ENCODE measurements around the gene HSD17B2.

The HSD17B2 gene

DNA sequence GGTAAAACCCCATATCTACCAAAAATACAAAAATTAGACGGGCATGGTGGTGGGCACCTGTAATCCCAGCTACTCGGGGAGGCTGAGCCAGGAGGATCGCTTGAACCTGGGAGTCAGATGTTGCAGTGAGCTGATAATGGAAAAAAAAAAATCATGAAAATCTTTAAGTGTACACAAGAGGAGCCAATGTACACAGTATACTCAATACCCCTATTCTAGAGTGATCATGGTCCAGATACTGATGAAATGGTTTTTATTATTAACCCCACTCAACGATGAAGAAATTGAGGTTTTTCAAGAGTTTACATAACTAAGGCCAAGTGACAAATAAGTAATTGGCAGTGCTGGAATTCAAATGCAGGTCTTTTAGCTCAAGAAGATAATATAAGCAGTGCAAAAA, 11.5 kb downstream of the HSD17B2 start:
- H3K27ac ChIP-seq (ENCODE audit: poor library complexity, severe bottlenecking): no peak overlapping the region
- no peaks in the 10 kb centered on the region for H3K36me3 ChIP-seq (ENCODE audit: low read depth)
- TF ChIP-seq, protein P1, sequence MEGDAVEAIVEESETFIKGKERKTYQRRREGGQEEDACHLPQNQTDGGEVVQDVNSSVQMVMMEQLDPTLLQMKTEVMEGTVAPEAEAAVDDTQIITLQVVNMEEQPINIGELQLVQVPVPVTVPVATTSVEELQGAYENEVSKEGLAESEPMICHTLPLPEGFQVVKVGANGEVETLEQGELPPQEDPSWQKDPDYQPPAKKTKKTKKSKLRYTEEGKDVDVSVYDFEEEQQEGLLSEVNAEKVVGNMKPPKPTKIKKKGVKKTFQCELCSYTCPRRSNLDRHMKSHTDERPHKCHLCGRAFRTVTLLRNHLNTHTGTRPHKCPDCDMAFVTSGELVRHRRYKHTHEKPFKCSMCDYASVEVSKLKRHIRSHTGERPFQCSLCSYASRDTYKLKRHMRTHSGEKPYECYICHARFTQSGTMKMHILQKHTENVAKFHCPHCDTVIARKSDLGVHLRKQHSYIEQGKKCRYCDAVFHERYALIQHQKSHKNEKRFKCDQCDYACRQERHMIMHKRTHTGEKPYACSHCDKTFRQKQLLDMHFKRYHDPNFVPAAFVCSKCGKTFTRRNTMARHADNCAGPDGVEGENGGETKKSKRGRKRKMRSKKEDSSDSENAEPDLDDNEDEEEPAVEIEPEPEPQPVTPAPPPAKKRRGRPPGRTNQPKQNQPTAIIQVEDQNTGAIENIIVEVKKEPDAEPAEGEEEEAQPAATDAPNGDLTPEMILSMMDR (IDR thresholded peaks at IDR 0.05; ENCODE audit: poor library complexity, severe bottlenecking): no peak
- ATAC-seq (ENCODE audit: low read depth): no peak
- no peak overlapping the region for H3K4me3 ChIP-seq (ENCODE audit: severe bottlenecking)
- no peaks in the 10 kb centered on the region for H3K27me3 ChIP-seq (ENCODE audit: insufficient read depth, poor library complexity, severe bottlenecking)
- no peak for DNase-seq (ENCODE audit: low spot score)
- H3K4me1 ChIP-seq (ENCODE audit: insufficient read depth, poor library complexity, severe bottlenecking): peaks cover 4% of the 10 kb centered on the region
- no peaks in the 10 kb centered on the region for H3K9me3 ChIP-seq (ENCODE audit: severe bottlenecking)

DNA sequence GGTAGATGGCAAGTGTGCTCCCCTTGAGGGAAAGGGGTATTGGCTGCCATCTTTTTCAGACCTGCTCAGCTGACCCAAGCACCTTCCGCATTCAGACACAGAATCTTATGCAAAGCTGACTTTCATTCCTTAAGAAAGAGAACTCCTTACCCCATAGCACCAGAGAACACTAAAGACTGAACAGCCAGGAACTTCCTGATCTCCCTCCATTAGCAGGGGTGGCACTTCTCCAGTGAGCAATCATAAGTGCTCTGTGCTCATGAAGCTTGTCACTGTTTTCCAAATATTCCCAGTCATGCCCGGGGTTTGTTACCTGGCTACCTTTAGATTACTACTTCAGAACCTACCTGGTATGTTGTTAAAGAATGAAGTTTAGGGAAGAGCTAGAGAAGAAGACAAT, 11.9 kb downstream of the HSD17B2 start:
- Histone ChIP-seq H3K4me1 (ENCODE audit: insufficient read depth, poor library complexity, severe bottlenecking) (peaks cover 4% of the 10 kb centered on the region), H3K36me3 (ENCODE audit: low read depth) (no peaks in the 10 kb centered on the region), H3K27me3 (ENCODE audit: insufficient read depth, poor library complexity, severe bottlenecking) (no peaks in the 10 kb centered on the region), H3K4me3 (ENCODE audit: severe bottlenecking) (no peak overlapping the region), H3K9me3 (ENCODE audit: severe bottlenecking) (no peaks in the 10 kb centered on the region), H3K27ac (ENCODE audit: poor library complexity, severe bottlenecking) (no peak overlapping the region)
- DNase-seq (ENCODE audit: low spot score) (no peak), ATAC-seq (ENCODE audit: low read depth) (no peak)
- TF ChIP-seq, protein P1 (IDR thresholded peaks at IDR 0.05; ENCODE audit: poor library complexity, severe bottlenecking): no peak

DNA sequence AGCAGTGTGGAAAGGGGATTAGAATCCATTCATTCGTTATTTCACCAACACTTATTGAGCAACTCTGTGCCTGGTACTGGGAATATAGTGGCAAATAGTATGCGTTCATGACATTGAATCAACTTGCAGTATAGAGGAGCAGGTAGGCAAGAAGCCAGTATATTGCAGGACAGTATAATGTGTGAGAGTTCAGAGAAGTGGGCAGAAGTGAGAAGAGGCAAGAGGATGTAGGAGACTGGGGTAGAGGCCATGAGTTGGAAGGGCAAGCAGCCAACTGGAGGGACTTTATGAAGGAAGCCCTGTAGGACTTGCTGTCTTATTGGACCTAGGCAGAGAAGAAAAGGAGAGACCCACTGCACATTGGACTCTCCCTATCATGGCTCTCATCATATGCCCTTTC, 12.3 kb downstream of the HSD17B2 start:
- Histone ChIP-seq H3K4me1 (ENCODE audit: insufficient read depth, poor library complexity, severe bottlenecking) (peaks cover 4% of the 10 kb centered on the region), H3K27me3 (ENCODE audit: insufficient read depth, poor library complexity, severe bottlenecking) (no peaks in the 10 kb centered on the region), H3K27ac (ENCODE audit: poor library complexity, severe bottlenecking) (no peak overlapping the region), H3K36me3 (ENCODE audit: low read depth) (no peaks in the 10 kb centered on the region), H3K9me3 (ENCODE audit: severe bottlenecking) (no peaks in the 10 kb centered on the region), H3K4me3 (ENCODE audit: severe bottlenecking) (no peak overlapping the region)
- no peak for ATAC-seq (ENCODE audit: low read depth)
- TF ChIP-seq, protein P1 (IDR thresholded peaks at IDR 0.05; ENCODE audit: poor library complexity, severe bottlenecking): no peak
- no peak for DNase-seq (ENCODE audit: low spot score)

DNA sequence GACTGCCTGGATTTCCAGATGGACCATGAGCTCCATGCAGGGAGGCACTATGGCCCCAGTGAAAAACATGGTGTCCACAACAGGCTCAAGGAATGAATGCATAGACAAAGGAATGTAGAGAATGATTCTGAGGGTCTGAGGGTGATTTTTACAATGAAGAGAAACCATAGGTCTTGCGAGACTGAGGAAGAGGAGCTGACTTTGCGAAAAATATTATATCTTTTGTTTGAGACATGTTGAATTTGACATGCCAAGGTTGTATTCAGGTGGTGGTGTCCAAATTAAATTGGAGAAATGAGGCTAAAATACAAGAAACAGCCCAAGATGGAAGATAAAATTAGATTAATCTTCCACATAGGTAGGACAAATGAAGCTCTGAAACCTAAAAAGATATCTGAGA, 12.7 kb downstream of the HSD17B2 start:
- H3K36me3 ChIP-seq (ENCODE audit: low read depth): no peaks in the 10 kb centered on the region
- H3K4me1 ChIP-seq (ENCODE audit: insufficient read depth, poor library complexity, severe bottlenecking): peaks cover 4% of the 10 kb centered on the region
- no peak for DNase-seq (ENCODE audit: low spot score)
- no peaks in the 10 kb centered on the region for H3K27me3 ChIP-seq (ENCODE audit: insufficient read depth, poor library complexity, severe bottlenecking)
- H3K4me3 ChIP-seq (ENCODE audit: severe bottlenecking): no peak overlapping the region
- no peaks in the 10 kb centered on the region for H3K9me3 ChIP-seq (ENCODE audit: severe bottlenecking)
- H3K27ac ChIP-seq (ENCODE audit: poor library complexity, severe bottlenecking): no peak overlapping the region
- TF ChIP-seq, protein P1 (IDR thresholded peaks at IDR 0.05; ENCODE audit: poor library complexity, severe bottlenecking): no peak
- ATAC-seq (ENCODE audit: low read depth): no peak

DNA sequence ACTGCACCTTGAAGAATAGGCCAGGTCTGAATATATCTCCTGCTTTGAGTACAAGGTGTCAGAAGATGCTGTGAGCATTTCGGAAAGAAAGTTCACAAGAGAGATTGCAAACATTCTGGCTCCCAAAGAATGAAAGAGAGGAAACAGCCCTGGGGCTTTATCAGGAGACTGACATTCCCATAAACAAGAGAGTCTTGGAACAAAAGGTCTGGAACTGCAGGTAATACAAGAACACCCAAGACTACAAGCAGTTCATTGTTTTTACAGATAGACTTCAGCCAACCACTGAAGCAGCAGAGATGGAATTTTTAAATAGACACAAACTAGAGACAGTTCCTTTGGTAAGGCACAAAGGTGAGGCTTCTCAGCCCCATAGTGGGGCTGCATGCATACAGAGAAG, 14.4 kb downstream of the HSD17B2 start:
- Histone ChIP-seq H3K27me3 (ENCODE audit: insufficient read depth, poor library complexity, severe bottlenecking) (no peaks in the 10 kb centered on the region), H3K4me1 (ENCODE audit: insufficient read depth, poor library complexity, severe bottlenecking) (no peaks in the 10 kb centered on the region), H3K27ac (ENCODE audit: poor library complexity, severe bottlenecking) (no peak overlapping the region), H3K9me3 (ENCODE audit: severe bottlenecking) (no peaks in the 10 kb centered on the region), H3K36me3 (ENCODE audit: low read depth) (no peaks in the 10 kb centered on the region), H3K4me3 (ENCODE audit: severe bottlenecking) (no peak overlapping the region)
- DNase-seq (ENCODE audit: low spot score): no peak
- ATAC-seq (ENCODE audit: low read depth): no peak
- TF ChIP-seq, protein P1 (IDR thresholded peaks at IDR 0.05; ENCODE audit: poor library complexity, severe bottlenecking): no peak
